Measurements from ENCODE around the gene PHLDB3. TPM values are rescaled to one million over a fixed set of nuclear protein-coding genes. Genes with fewer than 3 reads are reported as not detected.
"Not testable (repeated sequence)": the region's sequence is repeated elsewhere in the genome, so short reads cannot be mapped to it uniquely, and the experiment has no call there.

Gene PHLDB3
- total RNA-seq, 2 experiments from 2014 or later, result 12.9 to 14.9 TPM

DNA sequence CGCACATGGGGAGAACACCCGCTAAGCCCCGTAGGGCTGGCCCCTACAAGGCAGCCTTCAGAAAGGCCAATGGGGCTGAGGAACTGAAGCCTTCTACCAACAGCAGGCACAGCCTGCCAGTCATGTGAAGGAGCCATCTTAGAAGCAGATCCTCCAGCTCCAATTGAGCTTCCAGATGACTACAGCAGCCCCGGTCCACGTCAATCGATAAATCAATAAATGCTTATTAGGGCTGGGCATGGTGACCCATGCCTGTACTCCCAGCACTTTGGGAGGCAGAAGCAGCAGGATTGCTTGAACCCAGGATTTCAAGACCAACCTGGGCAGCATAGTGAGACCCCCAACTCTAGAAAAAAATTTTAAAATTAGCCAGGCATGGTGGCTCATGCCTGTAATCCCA lies 66.8 kb downstream of the PHLDB3 start:
- CTCF ChIA-PET, result interaction anchor here (0.7 to 4.9 kb wide), 4 partner anchors 9 to 157 kb away, joined by 3 to 38 read pairs (median 6); no protein-coding TSS in a partner anchor
- Mint-ChIP-seq H3K9me3 (peaks cover 1% of the 10 kb centered on the region), H3K27me3 (ENCODE audit: low read depth) (no peaks in the 10 kb centered on the region), H3K36me3 (ENCODE audit: low read depth) (no peaks in the 10 kb centered on the region), H3K27ac (no peak overlapping the region), H3K4me1 (ENCODE audit: low read depth) (peaks cover 33% of the 10 kb centered on the region), H3K4me3 (no peak overlapping the region)
- intact Hi-C loops (cut with micrococcal nuclease), result no loop called here
- no peak for DNase-seq

DNA sequence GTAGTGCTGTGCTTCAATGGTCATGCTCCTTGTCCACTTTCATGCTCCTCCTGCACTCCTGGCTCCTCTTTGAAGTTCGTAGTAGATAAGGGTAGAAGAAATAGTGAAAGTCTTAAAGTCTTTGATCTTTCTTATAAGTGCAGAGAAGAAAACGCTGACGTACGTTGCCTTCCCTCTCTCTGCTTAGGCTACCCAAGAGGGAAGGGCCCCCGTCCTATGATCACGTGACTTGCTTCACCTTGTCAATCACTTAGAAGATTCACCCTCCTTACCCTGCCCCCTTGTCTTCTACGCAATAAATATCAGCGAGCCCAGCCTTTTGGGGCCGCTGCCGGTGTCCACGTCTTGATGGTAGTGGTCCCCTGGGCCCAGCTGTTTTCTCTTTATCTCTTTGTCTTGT lies 67.3 kb downstream of the PHLDB3 start:
- DNase-seq, result peak; percentile 19
- intact Hi-C loops (cut with micrococcal nuclease); H3K36me3 Mint-ChIP-seq (ENCODE audit: low read depth); H3K27ac Mint-ChIP-seq; H3K27me3 Mint-ChIP-seq (ENCODE audit: low read depth); H3K9me3 Mint-ChIP-seq; H3K4me3 Mint-ChIP-seq: not testable (repeated sequence)
- peaks cover 34% of the 10 kb centered on the region for H3K4me1 Mint-ChIP-seq (ENCODE audit: low read depth)
- CTCF ChIA-PET, result interaction anchor here (1.0 to 4.9 kb wide), 2 partner anchors 10 to 83 kb away, joined by 3 to 38 read pairs; no protein-coding TSS in a partner anchor

DNA sequence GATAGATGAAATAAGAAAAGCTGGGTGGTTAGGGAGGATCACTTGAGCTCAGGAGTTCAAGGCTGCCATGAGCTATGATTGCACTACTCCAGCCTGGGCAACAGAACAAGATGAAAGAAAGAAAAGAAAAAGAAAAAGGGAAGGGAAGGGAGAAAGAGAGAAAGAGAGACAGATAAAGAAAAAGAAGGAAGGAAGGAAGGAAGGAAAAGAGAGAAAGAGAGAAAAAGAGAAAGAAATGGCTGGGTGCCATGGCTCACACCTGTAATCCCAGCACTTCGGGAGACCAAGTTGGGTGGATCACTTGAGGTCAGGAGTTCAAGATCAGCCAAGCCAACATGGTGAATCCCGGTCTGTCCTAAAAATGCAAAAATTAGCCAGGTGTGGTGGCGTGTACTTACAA lies 68.8 kb downstream of the PHLDB3 start:
- Mint-ChIP-seq H3K4me1 (ENCODE audit: low read depth) (peaks cover 37% of the 10 kb centered on the region), H3K36me3 (ENCODE audit: low read depth) (no peaks in the 10 kb centered on the region), H3K27me3 (ENCODE audit: low read depth) (no peaks in the 10 kb centered on the region), H3K4me3 (no peak overlapping the region), H3K27ac (no peak overlapping the region), H3K9me3 (peaks cover 1% of the 10 kb centered on the region)
- intact Hi-C loops (cut with micrococcal nuclease), result no loop called here
- CTCF ChIA-PET, result interaction anchor here (0.6 to 4.9 kb wide), 5 partner anchors 9 to 159 kb away, joined by 3 to 54 read pairs (median 3); no protein-coding TSS in a partner anchor
- no peak for DNase-seq

DNA sequence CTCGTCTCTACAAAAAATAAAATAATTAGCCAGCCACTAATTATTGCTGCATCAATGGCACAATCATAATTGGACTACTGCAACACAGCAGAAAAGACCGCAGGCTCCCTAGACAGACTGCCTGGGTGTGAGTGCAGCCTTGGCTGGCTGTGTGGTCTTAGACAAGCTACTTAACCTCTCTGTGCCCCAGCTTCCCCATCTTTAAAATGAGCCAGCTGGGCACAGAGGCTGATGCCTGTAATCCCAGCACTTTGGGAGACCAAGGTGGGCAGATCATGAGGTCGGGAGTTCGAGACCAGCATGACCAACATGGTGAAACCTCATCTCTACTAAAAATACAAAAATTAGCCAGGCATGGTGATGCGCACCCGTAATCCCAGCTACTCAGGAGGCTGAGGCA lies 70.9 kb downstream of the PHLDB3 start:
- peaks cover 35% of the 10 kb centered on the region for H3K4me1 Mint-ChIP-seq (ENCODE audit: low read depth)
- CTCF ChIA-PET, result interaction anchor here (0.6 to 4.9 kb wide), 3 partner anchors 8 to 87 kb away, joined by 4 to 54 read pairs (median 5); no protein-coding TSS in a partner anchor

DNA sequence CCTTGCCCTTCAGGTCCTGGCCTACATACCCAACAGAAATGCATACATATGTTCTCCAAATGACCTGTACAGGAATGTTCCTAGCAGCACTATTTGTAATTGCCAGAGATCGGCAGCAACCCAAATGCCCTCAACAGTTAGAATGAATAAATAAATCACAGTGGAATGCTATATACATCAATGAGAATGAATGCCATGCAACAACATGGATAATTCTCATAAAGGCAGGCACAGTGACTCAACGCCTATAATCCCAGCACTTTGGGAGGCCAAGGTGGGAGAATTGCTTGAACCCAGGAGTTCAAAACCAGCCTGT lies 71.2 kb downstream of the PHLDB3 start:
- Mint-ChIP-seq H3K4me1 (ENCODE audit: low read depth) (peaks cover 32% of the 10 kb centered on the region), H3K9me3 (no peaks in the 10 kb centered on the region), H3K27me3 (ENCODE audit: low read depth) (no peaks in the 10 kb centered on the region), H3K27ac (no peak overlapping the region), H3K36me3 (ENCODE audit: low read depth) (no peaks in the 10 kb centered on the region), H3K4me3 (no peak overlapping the region)
- CTCF ChIA-PET, result interaction anchor here (1.1 to 4.9 kb wide), 8 partner anchors 13 to 236 kb away, joined by 3 to 54 read pairs (median 9); partner anchors contain the start of genes PHLDB3 and ZNF575
- DNase-seq, result no peak
- intact Hi-C loops (cut with micrococcal nuclease), result loop anchor here (1.0 to 5.0 kb wide), 3 partner anchors 71 to 374 kb away; partner anchors contain the start of gene PHLDB3

More for the DNA sequence above, 70.9 kb downstream of the PHLDB3 start:
- H3K36me3 Mint-ChIP-seq (ENCODE audit: low read depth), result no peaks in the 10 kb centered on the region
- H3K27ac Mint-ChIP-seq, result no peak overlapping the region
- intact Hi-C loops (cut with micrococcal nuclease), result loop anchor here (1.0 to 5.0 kb wide), 3 partner anchors 71 to 374 kb away; partner anchors contain the start of gene PHLDB3
- no peaks in the 10 kb centered on the region for H3K27me3 Mint-ChIP-seq (ENCODE audit: low read depth)
- H3K9me3 Mint-ChIP-seq, result no peaks in the 10 kb centered on the region
- no peak overlapping the region for H3K4me3 Mint-ChIP-seq
- DNase-seq, result no peak

DNA sequence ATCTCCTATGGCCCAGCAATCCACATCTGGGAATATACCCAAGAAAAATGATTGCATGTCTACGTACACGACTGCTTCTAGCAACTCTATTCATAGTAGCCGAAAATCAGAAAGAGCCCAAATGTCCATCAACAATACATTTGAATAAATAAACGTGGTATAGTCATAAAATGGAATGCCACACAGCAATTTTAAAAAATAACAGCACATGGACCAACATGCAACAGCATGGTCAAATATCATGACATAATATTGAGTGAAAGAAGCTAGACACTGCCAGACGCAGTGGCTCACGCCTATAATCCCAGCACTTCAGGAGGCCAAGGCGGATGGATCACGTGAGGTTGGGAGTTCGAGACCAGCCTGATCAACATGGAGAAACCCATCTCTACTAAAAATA lies 73.6 kb downstream of the PHLDB3 start:
- CTCF ChIA-PET, result interaction anchor here (0.6 kb wide), 1 partner anchor 1495 kb away, joined by 3 read pairs; no protein-coding TSS in a partner anchor
- Mint-ChIP-seq H3K36me3 (ENCODE audit: low read depth) (no peaks in the 10 kb centered on the region), H3K27me3 (ENCODE audit: low read depth) (no peaks in the 10 kb centered on the region), H3K4me1 (ENCODE audit: low read depth) (peaks cover 18% of the 10 kb centered on the region), H3K27ac (no peak overlapping the region), H3K9me3 (no peaks in the 10 kb centered on the region), H3K4me3 (no peak overlapping the region)
- DNase-seq, result no peak
- intact Hi-C loops (cut with micrococcal nuclease), result loop anchor here (5.0 kb wide), 1 partner anchor 376 kb away; no protein-coding TSS in a partner anchor

DNA sequence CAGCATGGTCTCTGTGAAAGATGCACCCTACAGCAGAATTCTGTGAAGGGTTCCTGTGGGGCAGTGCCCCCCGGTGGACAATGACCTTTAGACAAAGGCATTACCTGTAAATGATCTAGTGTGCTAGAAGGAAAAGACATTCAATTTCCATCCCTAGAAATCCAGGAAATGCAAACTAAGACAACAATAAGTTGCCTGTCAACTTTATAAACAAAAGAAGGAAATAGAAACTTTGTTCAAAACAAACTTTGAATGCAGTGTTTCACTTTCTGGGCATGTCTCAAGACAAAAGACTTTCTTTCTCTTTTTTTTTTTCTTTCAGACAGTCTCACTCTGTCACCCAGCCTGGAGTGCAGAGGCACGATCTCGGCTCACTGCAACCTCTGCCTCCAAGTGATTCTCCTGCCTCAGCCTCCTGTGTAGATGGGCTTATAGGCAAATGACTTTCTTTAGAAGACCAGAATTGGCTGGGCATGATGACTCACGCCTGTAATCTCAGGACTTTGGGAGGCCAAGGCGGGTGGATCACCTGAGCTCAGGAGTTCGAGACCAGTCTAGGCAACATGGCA lies 74.3 kb downstream of the PHLDB3 start:
- Mint-ChIP-seq H3K9me3 (no peaks in the 10 kb centered on the region), H3K27me3 (ENCODE audit: low read depth) (no peaks in the 10 kb centered on the region), H3K4me1 (ENCODE audit: low read depth) (peaks cover 16% of the 10 kb centered on the region), H3K27ac (no peak overlapping the region), H3K36me3 (ENCODE audit: low read depth) (no peaks in the 10 kb centered on the region), H3K4me3 (no peak overlapping the region)
- DNase-seq, result peak; percentile 10
- CTCF ChIA-PET, result interaction anchor here (0.6 kb wide), 3 partner anchors 9 to 1496 kb away, joined by 3 to 4 read pairs (median 3); no protein-coding TSS in a partner anchor
- intact Hi-C loops (cut with micrococcal nuclease), result loop anchor here (5.0 kb wide), 1 partner anchor 377 kb away; no protein-coding TSS in a partner anchor

DNA sequence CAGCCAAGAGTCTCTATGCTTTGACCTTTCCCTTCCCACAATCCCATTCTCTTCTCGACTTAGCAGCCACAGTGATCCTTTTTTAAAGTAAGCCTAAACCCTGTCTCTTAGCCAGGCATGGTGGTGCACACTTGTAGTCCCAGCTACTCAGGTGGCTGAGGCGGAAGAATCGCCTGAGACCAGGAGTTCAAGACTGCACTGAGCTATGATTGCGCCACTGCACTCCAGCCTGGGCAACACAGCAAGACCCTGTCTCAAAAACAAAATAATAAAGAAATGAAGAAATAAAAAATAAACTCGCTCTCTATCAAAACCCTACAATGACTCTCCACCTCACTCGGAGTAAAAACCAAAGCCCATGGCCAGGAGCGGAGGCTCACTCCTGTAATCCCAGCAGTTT lies 75.2 kb downstream of the PHLDB3 start:
- CTCF ChIA-PET, result interaction anchor here (1.3 kb wide), 1 partner anchor 90 kb away, joined by 6 read pairs; no protein-coding TSS in a partner anchor

DNA sequence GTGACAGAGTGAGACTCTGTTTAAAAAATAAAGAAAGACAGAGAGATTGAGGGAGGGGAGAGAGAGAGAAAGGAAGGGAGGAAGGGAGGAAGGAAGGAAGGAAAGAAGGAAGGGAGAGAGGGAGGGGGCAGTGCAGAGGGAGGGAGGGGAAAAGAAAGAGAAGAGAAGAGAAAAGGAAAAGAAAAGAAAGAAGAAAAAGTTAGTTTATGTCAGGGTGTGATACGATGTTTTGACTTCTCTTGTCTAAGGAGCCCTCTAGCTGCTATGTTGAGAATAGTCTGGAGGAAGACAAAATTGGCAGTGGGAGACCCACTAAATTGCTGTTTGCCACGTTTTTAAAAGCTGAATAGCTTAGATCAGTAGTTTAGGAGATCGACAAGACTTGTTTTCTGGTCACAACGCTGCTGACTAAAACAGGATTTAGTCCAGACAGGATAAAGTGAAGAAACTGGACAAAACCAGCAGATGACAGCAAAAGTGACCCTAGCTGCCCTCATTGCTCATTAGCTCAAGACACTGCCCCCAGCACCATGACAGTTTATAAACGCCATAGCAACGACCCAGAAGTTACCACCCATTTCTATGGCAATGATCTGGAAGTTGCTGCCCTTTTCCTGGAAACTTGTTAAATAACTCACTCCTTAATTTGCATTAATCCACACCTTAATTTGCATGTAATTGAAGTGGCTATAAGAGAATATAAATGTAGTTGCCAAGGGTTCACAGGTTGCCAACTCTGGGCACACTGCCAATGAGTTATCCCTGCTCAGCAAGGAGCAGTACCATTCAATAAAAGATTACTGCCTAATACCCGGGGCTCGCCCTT lies 78.8 kb downstream of the PHLDB3 start:
- Mint-ChIP-seq H3K36me3 (ENCODE audit: low read depth) (no peaks in the 10 kb centered on the region), H3K27ac (no peak overlapping the region), H3K9me3 (no peaks in the 10 kb centered on the region), H3K4me3 (no peak overlapping the region), H3K27me3 (ENCODE audit: low read depth) (no peaks in the 10 kb centered on the region), H3K4me1 (ENCODE audit: low read depth) (peaks cover 8% of the 10 kb centered on the region)
- intact Hi-C loops (cut with micrococcal nuclease), result loop anchor here (10.0 kb wide), 1 partner anchor 221 kb away; the partner anchor contains the start of gene PSG4
- CTCF ChIA-PET, result interaction anchor here (0.7 to 2.0 kb wide), 6 partner anchors 9 to 1177 kb away, joined by 3 to 8 read pairs (median 4); no protein-coding TSS in a partner anchor
- DNase-seq, result no peak

More for the DNA sequence above, 75.2 kb downstream of the PHLDB3 start:
- H3K9me3 Mint-ChIP-seq, result no peaks in the 10 kb centered on the region
- no peak overlapping the region for H3K27ac Mint-ChIP-seq
- no peak overlapping the region for H3K4me3 Mint-ChIP-seq
- no peak for DNase-seq
- no peaks in the 10 kb centered on the region for H3K36me3 Mint-ChIP-seq (ENCODE audit: low read depth)
- intact Hi-C loops (cut with micrococcal nuclease), result loop anchor here (10.0 kb wide), 1 partner anchor 225 kb away; the partner anchor contains the start of gene PSG4
- H3K27me3 Mint-ChIP-seq (ENCODE audit: low read depth), result no peaks in the 10 kb centered on the region
- H3K4me1 Mint-ChIP-seq (ENCODE audit: low read depth), result peaks cover 18% of the 10 kb centered on the region

Other genes starting within 250 kb of the PHLDB3 start
- not detected for gene PSG9, start 235.2 kb downstream of the PHLDB3 start, total RNA-seq
- gene CD177, start 151.1 kb downstream of the PHLDB3 start, total RNA-seq, result not detected
- gene TEX101, start 89.9 kb downstream of the PHLDB3 start, total RNA-seq, result not detected
- 1 to 10 TPM; 1.5 to 1.6 TPM for gene LYPD3, start 39.1 kb downstream of the PHLDB3 start, total RNA-seq
- 10 to 100 TPM; 62.1 to 64.4 TPM for gene ETHE1, start 22.5 kb upstream of the PHLDB3 start, total RNA-seq
- 1 to 10 TPM; 3.1 to 5.2 TPM for gene ZNF575, start 28.4 kb upstream of the PHLDB3 start, total RNA-seq
- 10 to 100 TPM; 33.7 to 34.5 TPM for gene XRCC1, start 70.8 kb upstream of the PHLDB3 start, total RNA-seq
- gene PINLYP, start 71.1 kb upstream of the PHLDB3 start, total RNA-seq, result 1 to 10 TPM; 3.2 to 3.8 TPM
- gene IRGQ, start 91.4 kb upstream of the PHLDB3 start, total RNA-seq, result 10 to 100 TPM; 17.2 to 18.7 TPM
- gene ZNF576, start 91.8 kb upstream of the PHLDB3 start, total RNA-seq, result 10 to 100 TPM; 11.6 to 11.7 TPM
- under 1 TPM; 0.21 to 0.27 TPM for gene SRRM5, start 107.3 kb upstream of the PHLDB3 start, total RNA-seq
- gene ZNF428, start 114.9 kb upstream of the PHLDB3 start, total RNA-seq, result 10 to 100 TPM; 11.4 to 11.8 TPM
- gene CADM4, start 135.1 kb upstream of the PHLDB3 start, total RNA-seq, result under 1 TPM; 0.64 to 0.67 TPM
- gene PLAUR, start 165.4 kb upstream of the PHLDB3 start, total RNA-seq, result 1 to 10 TPM; 7.1 to 7.4 TPM
- gene IRGC, start 211.3 kb upstream of the PHLDB3 start, total RNA-seq, result not detected

Measured in activated naive CD4-positive, alpha-beta T cell treated with anti-CD3 and anti-CD28 coated beads for 36 hours (primary cell).